Sigmoid colon (tissue), 4 donors: ENCODE measurements around the gene STX3.

Experiments used
- CTCF ChIP-seq, 4 experiments: fragments of 450-650 bp in 3 of 4; fragments of 200-600 bp in 1 of 4; IDR thresholded peaks; one replicate each; pipeline ENCODE4 v1.5.1; 2016 to 2019; ENCODE audit warnings: antibody characterized with exemption in 4 of 4, mild to moderate bottlenecking in 3 of 4, moderate library complexity in 2 of 4
- EP300 ChIP-seq, 4 donors: sonication (generic); formaldehyde crosslinking; IDR thresholded peaks; one replicate each; pipeline ENCODE4 v1.6.1; 2017; ENCODE audit warnings: antibody characterized with exemption in 4 of 4
- POLR2A ChIP-seq, 2 donors: fragments of 450-650 bp; IDR thresholded peaks; one replicate each; pipeline ENCODE4 v1.6.1; 2016; ENCODE audit warnings: antibody characterized with exemption in 2 of 2, mild to moderate bottlenecking in 2 of 2, moderate library complexity in 2 of 2
- POLR2AphosphoS5 ChIP-seq, 4 donors: sonication (generic); formaldehyde crosslinking; IDR thresholded peaks; one replicate each; pipeline ENCODE4 v1.6.1; 2017; ENCODE audit warnings: antibody characterized with exemption in 4 of 4

- TF ChIP-seq CTCF (IDR thresholded peaks at IDR 0.05) (no peak), POLR2A (IDR thresholded peaks at IDR 0.05) (no peak), POLR2AphosphoS5 (IDR thresholded peaks at IDR 0.05) (no peak), EP300 (IDR thresholded peaks at IDR 0.05) (no peak)
Measured at GRCh38 chr11:59792507-59792906, 37.3 kb downstream of the STX3 start.
